ENCODE results near the gene KLK10.
"Not testable (repeated sequence)": the region's sequence is repeated elsewhere in the genome, so short reads cannot be mapped to it uniquely, and the experiment has no call there.

KLK10 gene

DNA sequence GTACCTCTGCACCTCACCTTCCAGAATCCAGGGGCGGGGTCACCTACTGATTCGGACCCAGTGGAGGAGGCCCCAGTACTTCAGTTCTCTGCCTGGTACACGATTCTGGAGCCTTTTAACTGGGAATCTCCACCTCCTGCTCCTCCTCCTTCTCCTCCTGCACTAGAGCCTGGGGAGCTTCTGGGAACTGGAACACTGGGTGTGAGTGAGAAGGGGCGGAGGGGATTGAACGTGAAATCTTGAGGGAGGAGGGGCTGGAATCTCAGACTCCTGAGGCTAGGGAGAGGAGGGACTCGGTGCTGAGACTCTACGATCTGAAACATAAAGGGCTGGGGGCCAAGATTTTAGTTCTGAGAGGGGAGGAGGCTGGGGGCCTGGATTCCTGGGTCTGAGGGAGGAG is 18.0 kb downstream of the KLK10 start, which contains the start of gene KLK8:
TSS of gene KLK8 (minus strand) at position 90 of the 400 bp plus-strand sequence. CDS start 437 bp downstream, outside the sequence.
- DNase-seq (ENCODE audit: low read depth in 2 of 2): no peak

DNA sequence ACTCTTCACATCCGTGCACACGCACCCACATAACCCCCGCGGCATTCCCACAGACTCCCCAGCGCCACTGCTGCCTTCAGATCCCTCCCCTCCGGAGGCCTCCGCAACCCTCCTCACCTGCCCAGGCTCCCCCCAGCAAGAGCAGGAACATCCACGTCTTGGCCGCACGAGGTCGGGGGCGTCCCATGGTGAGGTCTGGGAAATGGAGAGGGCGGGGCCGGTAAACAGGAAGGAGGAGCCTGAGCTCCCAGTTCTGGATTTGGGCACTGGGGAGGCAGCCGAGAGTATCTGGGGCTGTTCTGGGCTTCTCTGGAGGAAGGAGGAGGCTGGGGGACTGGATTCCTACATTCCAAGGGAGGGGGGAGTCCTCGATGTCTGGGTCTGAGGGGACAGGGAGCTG is 18.5 kb downstream of the KLK10 start:
- no peak for DNase-seq (ENCODE audit: low read depth in 2 of 2)

DNA sequence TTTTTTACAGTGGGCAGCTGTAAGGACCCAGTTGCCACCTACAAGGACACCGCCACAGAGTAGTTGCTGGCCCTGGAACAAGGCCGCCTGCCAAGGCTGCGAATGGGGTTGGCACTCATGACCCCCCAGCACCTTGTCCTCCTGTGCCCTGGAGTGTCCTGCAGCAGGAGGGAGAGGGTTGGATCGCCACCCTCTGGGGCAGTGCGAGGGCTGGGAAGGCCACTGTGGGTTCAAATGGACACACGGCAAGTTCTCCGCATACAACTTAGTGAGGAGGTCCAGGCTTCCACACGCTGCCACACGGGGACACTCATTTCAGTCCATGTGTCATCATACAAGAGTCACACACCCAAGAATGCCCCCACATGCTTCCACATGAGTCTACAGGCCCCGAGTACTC is 19.1 kb downstream of the KLK10 start:
- DNase-seq (ENCODE audit: low read depth in 2 of 2): no peak

DNA sequence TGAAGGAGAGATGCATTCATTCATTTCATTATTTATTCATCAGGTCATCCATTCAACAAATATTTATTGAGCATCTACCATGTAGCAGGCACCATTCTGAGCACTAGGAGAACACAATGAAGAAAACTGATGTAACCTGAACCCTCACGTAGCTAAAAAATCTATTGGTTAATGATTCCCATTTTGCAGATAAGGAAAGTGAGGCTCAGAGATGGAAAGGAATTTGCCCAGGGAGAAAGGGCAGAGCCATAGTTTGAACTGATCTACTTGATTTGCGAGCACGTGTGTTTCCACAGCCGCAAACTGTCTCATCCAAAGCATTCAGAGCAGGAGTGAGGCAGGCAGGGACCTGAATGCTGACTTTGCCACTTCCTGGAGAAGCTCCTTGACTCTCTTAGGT is 20.8 kb downstream of the KLK10 start:
- DNase-seq (ENCODE audit: low read depth in 2 of 2): no peak

DNA sequence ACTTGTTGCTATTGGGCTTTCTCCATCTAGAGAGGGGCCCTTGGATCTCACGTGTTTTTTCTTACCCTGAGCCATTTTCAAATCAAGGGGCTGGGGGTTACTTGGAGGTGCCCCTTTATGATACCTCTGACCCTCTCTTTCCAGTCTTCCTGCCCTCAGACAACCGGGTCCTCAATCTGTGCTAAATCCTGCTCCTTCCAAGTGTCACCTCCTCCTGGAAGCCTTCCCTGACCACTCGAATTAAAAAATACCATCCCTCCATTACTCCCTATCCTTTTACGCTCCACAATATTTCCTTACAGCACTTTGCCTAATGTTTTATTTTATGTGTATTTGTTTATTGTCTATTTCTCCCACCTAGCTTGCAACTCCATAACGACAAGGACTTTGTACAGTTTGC is 21.4 kb downstream of the KLK10 start:
- no peak for DNase-seq (ENCODE audit: low read depth in 2 of 2)

DNA sequence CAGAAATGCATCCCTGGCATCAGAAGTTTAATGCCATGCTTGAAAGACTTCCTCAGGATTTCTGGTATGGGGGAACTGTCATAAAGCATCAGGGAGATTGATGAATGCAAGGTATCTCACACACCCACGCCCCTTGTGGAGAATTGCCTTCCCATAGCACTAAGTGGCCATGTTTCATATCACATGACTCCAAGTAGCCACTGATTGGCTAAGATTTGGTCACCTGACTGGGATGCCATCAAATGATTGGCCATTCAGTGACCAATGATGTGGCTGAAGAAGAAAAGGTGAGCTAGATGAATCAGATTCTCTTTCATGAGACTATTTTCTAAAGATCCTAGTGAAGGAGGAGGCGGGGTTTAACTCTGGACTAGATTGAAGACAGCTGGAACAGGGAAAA is 25.4 kb downstream of the KLK10 start:
- no peak for DNase-seq (ENCODE audit: low read depth in 2 of 2)

DNA sequence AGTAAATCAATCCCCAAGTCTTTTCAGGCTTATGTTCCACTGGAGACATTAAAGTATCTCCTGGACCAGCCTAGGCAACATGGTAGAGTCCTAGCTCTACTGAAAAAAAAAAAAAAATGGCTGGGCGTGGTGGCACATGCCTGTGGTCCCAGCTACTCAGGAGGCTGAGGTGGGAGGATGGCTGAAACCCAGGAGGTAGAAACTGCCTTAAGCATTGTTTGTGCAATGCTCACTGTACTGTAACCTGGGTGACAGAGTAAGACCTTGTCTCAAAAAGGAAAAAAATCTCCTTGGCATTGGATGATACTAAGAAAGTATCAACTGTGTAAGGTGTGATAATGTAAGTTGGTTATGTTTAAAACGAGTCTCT is 26.9 kb downstream of the KLK10 start:
- DNase-seq (ENCODE audit: low read depth in 2 of 2): no peak

DNA sequence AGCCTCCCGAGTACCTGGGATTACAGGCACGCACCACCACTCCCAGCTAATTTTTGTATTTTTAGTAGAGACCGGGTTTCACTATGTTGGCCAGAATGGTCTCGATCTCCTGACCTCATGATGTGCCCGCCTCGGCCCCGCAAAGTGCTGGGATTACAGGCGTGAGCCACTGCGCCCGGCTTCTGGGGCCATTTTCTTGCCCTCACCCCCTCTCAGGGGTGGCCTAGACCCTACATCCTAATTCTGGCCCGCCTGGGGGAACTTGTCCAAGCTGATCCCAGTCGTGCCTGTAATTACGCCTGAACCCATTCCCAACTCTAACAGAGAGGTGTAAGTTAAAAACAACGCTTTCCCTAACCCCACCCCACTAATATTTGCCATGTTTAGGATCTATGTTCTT is 35.1 kb downstream of the KLK10 start:
- DNase-seq (ENCODE audit: low read depth in 2 of 2): not testable (repeated sequence)

DNA sequence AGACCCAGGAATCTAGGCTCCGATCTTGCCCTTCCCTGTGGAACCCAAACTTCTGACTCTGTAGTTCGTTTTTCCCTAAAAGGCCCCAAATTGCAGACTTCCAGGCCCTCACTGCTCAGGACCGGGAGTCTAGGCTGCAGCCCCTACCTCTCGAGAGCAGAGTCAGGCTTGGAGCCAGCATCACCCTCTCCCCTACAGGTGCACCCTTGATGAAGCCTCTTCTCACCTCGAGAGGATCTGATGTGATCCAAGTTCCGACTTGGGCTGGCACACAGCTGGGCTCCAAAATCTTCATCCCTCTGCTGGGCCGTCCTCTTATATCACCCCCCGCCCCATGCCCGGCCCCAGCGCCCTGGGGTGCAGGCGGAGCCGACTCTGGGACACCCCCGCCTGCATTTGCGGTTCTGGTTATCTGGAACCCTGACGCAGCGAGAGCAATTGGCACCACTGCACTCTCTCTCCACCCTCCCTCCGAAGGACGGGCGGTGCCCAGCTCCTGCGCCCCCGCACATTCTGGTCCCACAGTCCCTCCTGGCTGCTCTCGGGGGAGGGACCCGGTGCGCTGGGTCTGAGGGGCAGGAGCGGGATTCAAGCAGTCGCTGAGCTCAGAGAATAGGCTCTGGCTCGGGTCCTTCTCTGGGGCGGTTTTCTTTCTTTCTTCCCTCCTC is 35.8 kb downstream of the KLK10 start, which contains the start of gene KLK7:
TSS of gene KLK7 (minus strand) at position 293 of the 668 bp plus-strand sequence. CDS start 1,518 bp downstream, outside the sequence.
- DNase-seq (ENCODE audit: low read depth in 2 of 2): no peak

DNA sequence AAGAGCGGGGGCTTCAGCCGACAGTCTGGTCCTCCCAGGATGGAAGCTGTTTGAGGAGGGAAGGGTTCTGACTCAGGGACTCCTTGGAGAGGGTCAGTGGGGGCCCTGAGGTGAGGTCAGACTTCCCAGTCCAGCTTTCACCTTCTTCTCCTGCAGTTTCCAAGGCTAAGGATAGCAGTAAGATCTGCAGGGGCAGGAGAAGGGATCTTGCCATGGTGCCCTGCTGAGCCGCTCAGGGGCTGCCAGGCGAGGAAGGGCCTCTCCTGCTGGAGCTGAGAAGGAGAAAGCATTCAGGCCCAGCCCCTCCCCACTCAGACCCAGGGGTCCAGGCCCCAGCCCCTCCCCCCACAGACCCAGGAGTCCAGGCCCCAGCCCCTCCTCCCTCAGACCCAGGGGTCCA is 37.3 kb downstream of the KLK10 start:
- no peak for DNase-seq (ENCODE audit: low read depth in 2 of 2)

DNA sequence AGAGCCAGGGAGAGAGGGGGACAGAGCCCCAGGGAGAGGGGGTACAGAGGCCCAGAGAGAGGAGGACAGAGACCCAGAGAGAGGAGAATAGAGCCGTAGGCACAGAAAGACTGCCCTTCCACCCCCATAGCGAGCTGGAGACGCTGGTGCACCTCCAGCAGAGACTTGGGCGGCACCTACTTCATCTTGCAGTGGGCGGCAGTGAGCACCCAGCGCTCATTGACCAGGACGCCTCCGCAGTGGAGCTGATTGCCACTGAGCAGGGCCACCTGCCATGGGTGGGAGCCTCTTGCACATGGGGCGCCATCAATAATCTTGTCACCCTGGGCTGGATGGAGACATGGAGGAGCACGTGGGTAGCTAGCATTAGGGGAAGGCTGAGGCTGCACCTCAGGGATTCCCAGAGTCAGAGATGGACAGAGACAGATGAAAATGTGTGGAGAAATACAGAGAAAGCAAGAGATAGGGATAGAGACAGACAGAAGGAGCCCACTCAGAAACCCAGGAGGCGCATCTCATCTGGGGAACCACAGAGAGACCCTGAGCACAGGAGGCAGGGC is 37.8 kb downstream of the KLK10 start:
- DNase-seq (ENCODE audit: low read depth in 2 of 2): no peak

DNA sequence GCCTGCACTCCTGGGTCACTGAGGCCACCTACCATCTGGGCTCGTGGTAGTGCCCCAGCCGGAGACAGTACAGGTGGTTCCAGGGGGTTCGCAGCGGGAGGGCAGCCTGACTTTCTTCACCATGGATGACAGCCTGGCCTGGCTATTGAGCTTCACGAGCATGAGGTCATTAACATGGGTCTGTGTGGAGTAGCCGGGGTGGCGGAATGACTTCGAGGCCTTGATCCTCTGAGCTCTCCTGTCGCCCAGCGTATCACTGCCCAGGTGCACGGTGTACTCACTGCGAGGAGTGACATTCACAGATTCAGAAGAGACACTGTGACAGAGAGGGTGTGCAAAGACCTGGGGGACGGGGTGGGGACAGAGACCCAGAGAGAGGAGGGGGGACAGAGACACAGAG is 39.3 kb downstream of the KLK10 start:
- no peak for DNase-seq (ENCODE audit: low read depth in 2 of 2)

DNA sequence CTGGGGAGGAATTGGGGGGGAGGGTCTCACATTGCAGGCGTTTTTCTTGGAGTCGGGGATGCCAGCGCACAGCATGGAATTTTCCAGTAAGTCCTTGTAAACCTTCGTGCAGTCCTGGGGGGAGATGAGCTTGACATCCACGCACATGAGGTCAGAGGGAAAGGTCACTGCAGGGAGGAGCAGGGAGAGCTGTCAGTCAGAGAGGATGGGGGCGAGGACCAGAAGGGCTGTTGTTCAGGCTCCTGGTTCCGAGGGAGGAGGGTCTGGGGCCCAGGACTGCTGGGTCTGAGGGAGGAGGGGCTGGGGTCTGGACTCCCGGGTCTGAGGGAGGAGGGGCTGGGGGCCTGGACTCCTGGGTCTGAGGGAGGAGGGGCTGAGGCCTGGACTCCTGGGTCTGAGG is 39.8 kb downstream of the KLK10 start:
- no peak for DNase-seq (ENCODE audit: low read depth in 2 of 2)

DNA sequence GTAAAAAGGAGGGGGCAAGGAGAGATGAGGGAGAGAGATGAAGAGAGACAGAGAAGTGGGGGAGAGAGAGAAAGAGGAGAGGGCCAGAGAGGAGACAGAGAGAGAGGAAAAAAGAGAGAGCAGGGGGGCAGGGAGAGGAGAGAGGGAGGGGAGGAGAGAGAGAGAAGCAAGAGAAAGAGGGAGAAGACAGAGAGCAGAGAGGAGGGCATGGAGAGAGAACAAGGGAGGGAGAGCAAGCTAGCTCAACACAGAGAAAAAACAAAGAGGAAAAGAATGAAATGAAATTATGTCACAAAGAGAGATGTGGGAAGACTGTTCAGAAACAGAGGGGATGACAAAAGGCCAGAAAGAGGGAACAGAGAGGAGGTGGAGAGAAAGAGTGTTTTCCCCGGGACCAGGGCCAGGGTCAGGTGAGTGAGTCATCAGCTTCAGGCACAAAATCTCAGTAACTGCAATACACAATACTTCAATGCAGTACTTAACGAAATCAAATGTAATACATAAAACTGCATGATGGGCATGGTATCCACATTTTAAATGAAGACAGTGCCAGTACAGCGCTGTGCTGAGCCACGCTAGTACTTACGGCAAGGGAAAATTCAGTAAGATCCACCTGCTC is 40.6 kb downstream of the KLK10 start:
- DNase-seq (ENCODE audit: low read depth in 2 of 2): no peak

DNA sequence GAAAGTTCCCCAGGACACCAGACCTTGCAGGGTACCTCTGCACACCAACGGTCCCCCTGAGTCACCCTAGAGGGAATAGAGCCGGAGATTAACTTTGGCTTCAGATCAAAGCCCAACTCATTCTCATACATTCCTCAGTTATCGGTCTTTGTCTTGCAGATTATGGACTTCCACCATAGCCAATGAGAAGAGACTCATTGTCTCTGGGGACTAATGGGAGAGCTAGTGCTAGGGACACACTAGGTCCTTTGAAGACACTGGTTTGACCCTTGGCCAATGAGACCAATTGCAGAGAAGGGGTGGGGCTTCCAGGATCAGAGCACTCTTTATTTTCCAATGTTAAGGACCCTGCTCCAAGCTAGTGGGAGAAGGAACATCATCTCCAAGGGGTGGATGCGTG is 41.9 kb downstream of the KLK10 start:
- no peak for DNase-seq (ENCODE audit: low read depth in 2 of 2)

DNA sequence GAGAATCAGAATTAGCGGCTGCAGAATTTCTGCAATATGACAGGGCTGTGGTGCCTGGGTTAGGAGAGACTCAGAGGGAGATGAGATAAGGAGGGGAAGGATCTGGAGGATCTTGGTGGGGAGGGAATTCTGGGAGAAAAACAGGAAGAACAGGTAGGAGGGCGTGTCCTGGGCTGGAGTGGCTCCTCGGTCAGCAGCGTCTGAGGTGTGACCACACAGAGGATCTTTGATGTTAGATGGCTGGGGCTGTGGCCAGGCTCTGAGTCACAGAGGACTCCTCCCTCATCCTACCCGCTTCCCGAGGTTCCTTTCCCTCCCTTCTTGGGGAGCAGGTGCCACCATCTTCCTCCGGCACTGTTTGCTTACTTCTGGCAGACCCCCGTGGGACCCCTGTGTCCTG is 43.7 kb downstream of the KLK10 start:
- DNase-seq (ENCODE audit: low read depth in 2 of 2): no peak

DNA sequence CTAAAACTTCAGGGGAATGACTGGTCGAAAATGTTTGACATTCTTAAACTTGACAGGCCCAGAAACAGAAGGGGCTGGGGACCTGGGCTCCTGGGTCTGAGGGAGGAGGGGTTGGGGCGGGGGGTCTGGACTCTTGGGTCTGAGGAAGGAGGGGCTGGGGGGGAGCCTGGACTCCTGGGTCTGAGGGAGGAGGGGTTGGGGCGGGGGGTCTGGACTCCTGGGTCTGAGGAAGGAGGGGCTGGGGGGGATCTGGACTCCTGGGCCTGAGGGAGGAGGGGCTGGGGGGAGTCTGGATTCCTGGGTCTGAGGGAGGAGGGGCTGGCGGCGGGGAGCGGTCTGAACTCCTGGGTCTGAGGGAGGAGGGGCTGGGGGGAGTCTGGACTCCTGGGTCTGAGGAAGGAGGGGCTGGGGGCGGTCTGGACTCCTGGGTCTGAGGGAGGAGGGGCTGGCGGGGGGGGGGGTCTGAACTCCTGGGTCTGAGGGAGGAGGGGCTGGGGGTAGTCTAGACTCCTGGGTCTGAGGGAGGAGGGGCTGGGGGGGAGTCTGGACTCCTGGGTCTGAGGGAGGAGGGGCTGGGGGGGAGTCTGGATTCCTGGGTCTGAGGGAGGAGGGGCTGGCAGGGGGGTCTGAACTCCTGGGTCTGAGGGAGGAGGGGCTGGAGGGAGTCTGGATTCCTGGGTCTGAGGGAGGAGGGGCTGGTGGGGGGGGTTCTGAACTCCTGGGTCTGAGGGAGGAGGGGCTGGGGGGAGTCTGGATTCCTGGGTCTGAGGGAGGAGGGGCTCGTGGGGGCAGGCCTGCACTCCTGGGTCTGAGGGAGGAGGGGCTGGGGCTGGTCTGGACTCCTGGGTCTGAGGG is 44.6 kb downstream of the KLK10 start:
- DNase-seq (ENCODE audit: low read depth in 2 of 2): no peak

DNA sequence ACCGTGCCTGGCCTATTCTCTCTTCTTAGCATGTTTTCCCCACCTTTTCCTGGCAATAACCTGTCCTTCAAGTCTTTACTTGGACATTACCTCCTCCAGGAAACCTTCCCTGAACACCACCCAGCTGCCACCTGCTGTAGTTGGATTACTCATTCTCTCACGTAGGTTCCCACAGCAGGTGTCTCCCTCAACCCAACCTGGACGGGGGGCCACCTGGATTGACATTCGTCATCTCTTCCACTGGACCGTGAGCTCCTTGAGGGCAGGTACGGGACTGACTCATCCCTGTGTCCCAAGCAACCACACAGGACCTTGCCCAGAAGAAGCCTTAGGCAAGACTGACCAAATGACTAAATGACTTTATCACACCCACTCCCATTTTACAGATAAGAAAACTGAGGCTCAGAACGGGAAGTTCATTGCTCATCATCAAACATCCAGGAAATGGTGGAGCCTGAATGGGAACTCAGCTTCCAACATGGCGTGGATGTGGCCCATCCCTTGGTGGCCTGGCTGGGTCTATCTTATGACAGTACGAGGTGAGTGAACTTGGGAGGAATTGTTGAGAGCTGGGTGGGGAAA is 46.6 kb downstream of the KLK10 start:
- DNase-seq (ENCODE audit: low read depth in 2 of 2): no peak

DNA sequence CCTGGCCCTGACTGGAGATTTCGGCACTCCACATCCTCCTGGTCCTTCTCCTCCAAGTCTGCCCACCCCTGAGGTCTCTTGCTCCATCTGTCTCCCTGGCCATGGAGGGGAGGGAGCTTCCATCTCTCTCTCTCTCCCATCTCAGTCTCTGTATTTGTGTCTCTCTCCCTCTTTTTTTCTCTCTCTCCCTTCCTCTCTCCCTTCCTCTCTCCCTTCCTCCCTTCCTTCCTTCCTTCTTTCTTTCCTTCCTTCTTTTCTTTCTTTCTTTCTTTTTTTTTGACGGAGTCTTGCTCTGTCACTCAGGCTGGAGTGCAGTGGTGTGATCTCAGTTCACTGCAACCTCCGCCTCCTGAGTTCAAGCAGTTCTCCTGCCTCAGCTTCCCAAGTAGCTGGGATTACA is 49.7 kb downstream of the KLK10 start:
- DNase-seq (ENCODE audit: low read depth in 2 of 2): not testable (repeated sequence)

DNA sequence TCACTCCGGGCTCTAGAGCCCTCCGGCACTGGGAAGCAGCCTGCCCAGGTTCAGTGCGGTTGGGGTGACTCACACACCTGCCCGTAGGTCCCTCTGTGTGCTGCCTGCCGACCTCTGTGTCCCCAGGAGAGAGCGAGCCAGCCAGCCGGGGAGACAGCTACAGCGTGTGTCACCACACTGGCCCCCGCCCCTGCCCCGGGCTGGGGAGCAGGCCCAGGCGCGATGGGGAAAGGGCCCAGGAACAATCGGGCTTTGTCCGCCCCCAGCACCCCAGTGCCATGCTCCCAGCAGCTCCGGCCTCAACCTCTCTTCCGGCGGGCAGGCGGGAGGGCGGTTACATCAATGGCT is 50.1 kb downstream of the KLK10 start, which contains the start of gene KLK6:
TSS of gene KLK6 (minus strand) at position 179 of the 348 bp plus-strand sequence. CDS start 1,487 bp downstream, outside the sequence.
- DNase-seq (ENCODE audit: low read depth in 2 of 2): no peak

DNA sequence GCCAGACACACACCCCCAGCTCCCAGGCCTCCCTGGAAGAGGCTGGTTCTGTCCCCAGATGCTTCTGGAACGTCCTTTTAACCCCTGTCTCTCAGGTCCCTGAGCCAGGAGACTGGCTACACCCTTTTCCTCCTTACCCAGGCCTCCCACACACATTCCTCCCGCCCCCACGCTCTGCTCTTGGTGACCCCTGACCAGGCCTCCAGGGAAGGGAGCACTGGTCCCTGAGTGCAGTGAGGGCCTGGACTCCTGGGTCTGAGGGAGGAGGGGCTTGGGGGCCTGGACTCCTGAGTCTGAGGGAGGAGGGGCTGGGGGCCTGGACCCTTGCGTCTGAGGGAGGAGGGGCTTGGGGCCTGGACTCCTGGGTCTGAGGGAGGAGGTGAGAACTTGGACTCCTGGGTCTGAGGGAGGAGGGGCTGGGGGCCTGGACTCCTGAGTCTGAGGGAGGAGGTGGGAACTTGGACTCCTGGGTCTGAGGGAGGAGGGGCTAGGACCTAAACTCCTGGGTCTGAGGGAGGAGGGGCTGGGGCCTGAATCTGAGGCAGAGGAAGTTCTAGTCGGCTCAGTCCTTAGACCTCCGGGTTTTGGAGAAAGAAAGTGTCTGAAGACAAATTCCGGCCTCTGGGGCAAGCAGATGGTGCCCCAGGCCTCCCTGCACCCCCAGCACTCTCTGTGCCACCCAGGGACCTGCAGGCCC is 50.6 kb downstream of the KLK10 start:
- DNase-seq (ENCODE audit: low read depth in 2 of 2): no peak
